Measurements from ENCODE around the gene SERPINA4. TPM values are rescaled to one million over a fixed set of nuclear protein-coding genes. Genes with fewer than 3 reads are reported as not detected.

SERPINA4 gene
- total and polyA plus RNA-seq, 2 of the 8 experiments (the other 6 are each of a cell fraction or from before 2014, with no cell fraction given), result not detected

DNA sequence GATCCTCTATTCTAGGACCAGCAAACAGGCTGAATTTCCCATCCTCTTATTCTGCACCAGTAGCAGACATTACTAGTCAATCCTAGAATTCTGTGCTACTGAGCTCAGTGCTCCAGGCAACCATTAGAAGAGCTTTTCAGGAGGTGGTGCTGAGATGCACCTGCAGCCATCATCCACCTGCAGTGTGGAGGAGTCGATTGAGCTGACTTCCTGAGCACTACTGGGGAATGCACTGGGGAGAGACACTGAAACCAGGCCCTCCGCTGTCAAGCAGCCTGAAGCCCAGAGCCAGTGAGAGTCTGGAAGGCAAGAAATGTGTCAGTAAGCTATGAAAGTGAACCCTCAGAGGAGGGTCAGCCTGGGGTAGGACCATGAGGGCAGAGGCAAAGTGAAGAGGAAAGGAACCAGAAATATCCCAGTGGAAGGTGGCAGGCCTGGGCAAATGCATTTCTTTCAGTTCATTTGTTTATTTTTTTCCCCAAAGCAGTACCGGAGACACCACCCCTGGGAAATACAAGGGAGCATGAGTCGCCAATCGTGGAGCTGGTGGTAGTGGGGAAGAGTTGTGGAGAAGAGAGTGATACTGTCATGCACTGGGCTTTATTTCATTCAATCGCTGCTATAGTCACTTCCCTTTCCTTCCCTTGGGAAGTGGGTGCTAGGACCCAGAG, 23.0 kb upstream of the SERPINA4 start:
- Histone ChIP-seq H2BK5ac (ENCODE audit: low read depth, low read length) (no peak overlapping the region), H3K23me2 (ENCODE audit: low read depth, low read length) (no peaks in the 10 kb centered on the region), H3K4me2 (ENCODE audit: insufficient read depth in 1 of 2, low read depth in 2 of 2, low read length in 2 of 2) (no peak overlapping the region), H4K91ac (replicated peaks; ENCODE audit: insufficient read length, low read length) (no peak overlapping the region), H2BK15ac (ENCODE audit: low read length) (no peak overlapping the region), H2BK20ac (ENCODE audit: low read length) (no peak overlapping the region), H3K27ac (ENCODE audit: low read depth, low read length) (no peak overlapping the region), H2AFZ (ENCODE audit: low read length) (no peak overlapping the region), H3K79me1 (ENCODE audit: low read depth, low read length) (no peaks in the 10 kb centered on the region), H3K4me1 (replicated peaks in 1 of 4; ENCODE audit: control insufficient read depth in 3 of 4, insufficient read depth in 4 of 4, low read length in 3 of 4) (peaks cover 0 to 2% (median 0%) of the 10 kb centered on the region in 4 experiments; a peak in 3 of 7 replicates), H3K56ac (replicated peaks; ENCODE audit: insufficient read length, low read depth, low read length) (no peak overlapping the region), H3K4me3 (ENCODE audit: extremely low read depth in 1 of 4, insufficient read depth in 2 of 4, low read depth in 3 of 4, low read length in 4 of 4) (no peak overlapping the region), H2BK12ac (ENCODE audit: low read depth, low read length) (no peak overlapping the region), H3K9me3 (ENCODE audit: insufficient read depth in 2 of 2, low read depth in 1 of 2, low read length in 1 of 2) (no peaks in the 10 kb centered on the region), H3K18ac (ENCODE audit: extremely low read depth, low read length) (no peak overlapping the region), H4K8ac (ENCODE audit: extremely low read depth, insufficient read depth, low read length) (no peak overlapping the region), H4K20me1 (replicated peaks in 1 of 2; ENCODE audit: control insufficient read depth in 1 of 2, insufficient read depth in 2 of 2, low read length in 2 of 2) (no peaks in the 10 kb centered on the region), H2BK120ac (replicated peaks; ENCODE audit: low read depth, low read length) (no peak overlapping the region), H3K79me2 (ENCODE audit: control insufficient read depth in 1 of 2, insufficient read depth in 2 of 2, low read length in 2 of 2) (no peaks in the 10 kb centered on the region), H3K9ac (replicated peaks in 1 of 4; ENCODE audit: extremely low read depth in 1 of 4, low read depth in 3 of 4, low read length in 3 of 4) (no peak overlapping the region), H3K4ac (replicated peaks; ENCODE audit: insufficient read length, low read depth, low read length) (no peak overlapping the region), H3K27me3 (replicated peaks in 1 of 4; ENCODE audit: control insufficient read depth in 3 of 4, extremely low read depth in 1 of 4, insufficient read depth in 3 of 4, low read length in 3 of 4) (peaks cover 0 to 3% (median 0%) of the 10 kb centered on the region in 4 experiments; a peak in 1 of 7 replicates), H4K5ac (ENCODE audit: insufficient read length, low read depth, low read length) (no peak overlapping the region), H3K23ac (ENCODE audit: insufficient read length) (no peak overlapping the region), H3K36me3 (ENCODE audit: control insufficient read depth in 2 of 4, insufficient read depth in 4 of 4, low read length in 3 of 4) (no peaks in the 10 kb centered on the region), H2AK5ac (ENCODE audit: low read depth, low read length) (no peak overlapping the region), H3K14ac (ENCODE audit: insufficient read length) (no peak overlapping the region)
- DNase-seq (ENCODE audit: low read depth in 1 of 2, low spot score in 2 of 2), result no peak
- no peak for FAIRE-seq
- ChIA-PET CTCF (ENCODE audit: partially characterized antibody) (interaction anchor here (0.9 to 7.8 kb wide), 8 partner anchors 12 to 144 kb away, joined by 3 to 56 read pairs (median 4); no protein-coding TSS in a partner anchor), POLR2A (ENCODE audit: partially characterized antibody) (no interaction called here)
- 79% methylated on average over 6 of the region's 6 CpGs; no CpG with 5 or more reads in 1 of the 2 experiments for WGBS, 2 experiments (ENCODE audit: extremely low coverage in 1 of 2, insufficient coverage in 1 of 2, insufficient read length in 1 of 2, insufficient replicate concordance in 2 of 2, low coverage in 1 of 2, low lambda C conversion rate in 2 of 2, missing lambda C conversion rate in 1 of 2)
- TF ChIP-seq POLR2AphosphoS5 (IDR thresholded peaks at IDR 0.05; ENCODE audit: low read depth, low read length) (no peak), BCL11A (IDR thresholded peaks at IDR 0.05; ENCODE audit: low read depth in 2 of 2, low read length in 2 of 2) (no peak), CEBPB (IDR thresholded peaks at IDR 0.05; ENCODE audit: low read depth, low read length) (no peak), SIRT6 (IDR thresholded peaks at IDR 0.05; ENCODE audit: low read length) (no peak), KDM1A (IDR thresholded peaks at IDR 0.05; ENCODE audit: borderline replicate concordance, low read length) (no peak), YY1 (IDR thresholded peaks at IDR 0.05; ENCODE audit: low read depth, low read length) (no peak), SAP30 (IDR thresholded peaks at IDR 0.05; ENCODE audit: insufficient read depth, insufficient replicate concordance, low read length) (no peak), EGR1 (IDR thresholded peaks at IDR 0.05; ENCODE audit: borderline replicate concordance, low read depth, low read length) (no peak), RAD21 (IDR thresholded peaks at IDR 0.05 in 1 of 2, conservative IDR thresholded peaks at IDR 0.05 in 1 of 2; ENCODE audit: low read depth in 2 of 2, low read length in 2 of 2) (no peak), RNF2 (IDR thresholded peaks at IDR 0.05; ENCODE audit: borderline replicate concordance, low read depth, low read length, missing control alignments, poor library complexity, severe bottlenecking) (no peak), POLR2A (IDR thresholded peaks at IDR 0.05; ENCODE audit: control extremely low read depth in 1 of 2, low read depth in 2 of 2, low read length in 2 of 2) (no peak)

Measured in H1 (cell line).